Esophagus muscularis mucosa (tissue), 4 donors: ENCODE measurements around the gene ARFGAP3.

Source experiments
- CTCF ChIP-seq, 3 experiments: fragments of 200-600 bp in 2 of 3; fragments of 450-650 bp in 1 of 3; sonication (generic) in 2 of 3; IDR thresholded peaks; one replicate each; pipeline ENCODE4 v1.5.1; 2017 to 2019; ENCODE audit warnings: antibody characterized with exemption in 3 of 3, mild to moderate bottlenecking in 2 of 3, moderate library complexity in 1 of 3
- EP300 ChIP-seq: sonication (generic); formaldehyde crosslinking; IDR thresholded peaks from one replicate; pipeline ENCODE4 v1.6.1; 2017; ENCODE audit warnings: antibody characterized with exemption
- POLR2A ChIP-seq: fragments of 450-650 bp; IDR thresholded peaks from one replicate; pipeline ENCODE4 v1.6.1; 2017; ENCODE audit warnings: antibody characterized with exemption, moderate library complexity, mild to moderate bottlenecking, low read depth
- POLR2AphosphoS5 ChIP-seq, 2 donors: sonication (generic); formaldehyde crosslinking; IDR thresholded peaks; one replicate each; pipeline ENCODE4 v1.6.1; 2017; ENCODE audit warnings: antibody characterized with exemption in 2 of 2

DNA sequence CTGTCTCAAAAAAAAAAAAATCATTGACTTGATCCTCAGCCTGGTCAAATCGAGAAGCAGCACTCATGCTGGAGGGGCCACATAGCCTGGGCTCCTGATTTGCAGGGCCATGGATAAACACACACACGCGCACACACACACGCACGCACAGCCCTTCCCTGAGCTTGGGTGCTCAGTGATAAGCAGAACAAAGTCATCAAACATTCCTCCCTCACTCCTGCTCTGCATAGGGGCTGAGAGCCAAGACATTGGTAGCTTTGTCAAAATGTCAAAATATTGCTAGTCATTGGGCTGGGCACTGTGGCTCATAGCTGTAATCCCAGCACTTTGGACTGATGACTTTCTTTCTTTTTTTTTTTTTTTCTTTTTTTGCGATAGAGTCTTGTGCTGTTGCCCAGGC is 102.4 kb downstream of the ARFGAP3 start:
- no peak for TF ChIP-seq CTCF (IDR thresholded peaks at IDR 0.05)
- TF ChIP-seq POLR2AphosphoS5 (IDR thresholded peaks at IDR 0.05): no peak
- TF ChIP-seq POLR2A: no peak
- no peak for TF ChIP-seq EP300
